Endothelial cell of umbilical vein (primary cell): ENCODE data around the gene MT2A.

Experiments used
- CTCF ChIP-seq, 2 donors: IDR thresholded peaks; 1 replicate in 1 of 2; 2 replicates in 1 of 2; pipeline ENCODE4 v1.5.1; 2011; ENCODE audit warnings: low read length in 2 of 2, mild to moderate bottlenecking in 2 of 2, moderate library complexity in 2 of 2, control low read depth in 1 of 2, inconsistent platforms in 1 of 2, low read depth in 1 of 2; ENCODE audit not compliant: insufficient read depth in 1 of 2; ENCODE audit errors: extremely low read depth in 1 of 2
- EZH2 ChIP-seq: IDR thresholded peaks from 2 replicates; pipeline ENCODE4 v1.6.1; 2012; ENCODE audit warnings: borderline replicate concordance, low read depth, mild to moderate bottlenecking, moderate library complexity, low read length, inconsistent platforms; ENCODE audit not compliant: severe bottlenecking
- POLR2A ChIP-seq: IDR thresholded peaks from 2 replicates; pipeline ENCODE4 v1.6.1; 2012; ENCODE audit warnings: low read depth, mild to moderate bottlenecking, control low read depth, low read length
- POLR2AphosphoS5 ChIP-seq: IDR thresholded peaks from 2 replicates; pipeline ENCODE4 v1.6.1; 2012; ENCODE audit warnings: low read depth, mild to moderate bottlenecking, control low read depth, low read length, moderate library complexity; ENCODE audit not compliant: insufficient read depth

- TF ChIP-seq CTCF (IDR thresholded peaks at IDR 0.05; ENCODE audit: extremely low read depth in 1 of 2, insufficient read depth in 1 of 2, low read depth in 1 of 2, low read length in 2 of 2) (no peak), POLR2AphosphoS5 (no peak), EZH2 (no peak), POLR2A (no peak)
Measured at GRCh38 chr16:56591377-56592060, 16.9 kb upstream of the MT2A start.
